CD1c-positive myeloid dendritic cell (primary cell): Measurements from ENCODE around the gene SETD4.

Source experiments
- DNase-seq: peaks from one replicate; pipeline ENCODE4 v3.0.0-alpha.2; 2016; ENCODE audit errors: extremely low spot score

SETD4 gene

DNA sequence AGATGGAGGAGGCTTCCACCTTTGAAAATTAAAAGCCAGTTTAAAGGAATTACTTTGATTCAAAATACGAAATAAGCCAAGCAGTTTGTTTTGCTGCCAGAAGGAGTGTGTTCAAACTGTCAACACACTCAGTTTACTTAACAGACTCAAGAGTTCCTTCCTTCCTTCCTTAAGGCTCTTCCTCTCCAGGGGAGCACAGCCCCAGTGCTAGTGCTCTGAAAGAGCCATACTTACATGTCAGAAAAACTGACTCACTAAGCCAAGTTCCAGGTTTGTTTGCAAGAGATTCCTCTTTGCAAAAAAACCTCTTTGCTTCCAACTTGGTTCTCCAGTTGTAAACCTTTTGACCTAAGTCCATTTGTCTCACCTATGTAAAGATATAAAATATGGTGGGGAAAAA, 14.3 kb downstream of the SETD4 start:
- no peak for DNase-seq

- no peak for DNase-seq
Measured at GRCh38 chr21:36044056-36044455, 16.3 kb downstream of the SETD4 start.

GRCh38 chr21:36041910-36042309, 18.4 kb downstream of the SETD4 start:
- no peak for DNase-seq

DNA sequence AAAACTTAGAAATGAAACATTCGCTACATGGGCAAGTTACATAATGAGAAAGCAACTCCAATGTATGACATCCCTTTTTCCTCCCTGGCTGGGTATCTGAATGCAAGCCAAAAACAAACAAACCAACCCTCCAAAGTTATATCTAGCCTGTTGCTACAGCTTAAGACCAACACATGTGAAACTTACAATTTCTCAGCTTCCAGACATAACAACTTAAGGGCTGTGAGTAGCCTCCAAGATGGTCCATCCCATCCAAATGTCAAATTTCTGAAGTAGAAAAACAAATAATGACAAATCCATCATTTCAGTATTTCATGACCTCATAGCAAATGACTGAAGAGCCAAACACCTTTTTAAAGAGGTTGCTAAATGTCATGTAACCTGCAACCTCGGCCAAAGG, 19.9 kb downstream of the SETD4 start:
- DNase-seq: no peak

- DNase-seq: no peak
Measured at GRCh38 chr21:36039861-36040260, 20.5 kb downstream of the SETD4 start.

GRCh38 chr21:36038701-36039497, 21.4 kb downstream of the SETD4 start:
- no peak for DNase-seq

DNA sequence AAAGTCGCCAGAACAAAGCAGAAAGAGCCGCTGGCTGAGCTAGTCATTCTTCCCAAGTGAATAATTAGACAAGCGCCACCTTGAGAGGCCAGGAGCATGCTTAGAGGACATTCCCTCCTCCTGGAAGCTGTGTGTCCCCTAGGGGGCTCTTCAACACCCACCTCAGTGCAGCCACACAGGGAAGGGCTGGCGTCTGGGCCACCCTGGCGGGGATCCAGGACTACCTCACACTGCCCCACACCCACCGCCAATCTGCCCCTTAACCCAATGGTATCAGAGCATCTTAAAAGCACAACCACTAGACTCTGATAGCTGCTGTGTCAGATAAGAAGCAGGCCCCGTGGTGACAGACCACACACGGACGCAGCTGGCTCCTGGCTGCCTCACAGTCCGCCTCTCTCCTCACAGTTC, 24.9 kb downstream of the SETD4 start:
- DNase-seq: no peak

DNA sequence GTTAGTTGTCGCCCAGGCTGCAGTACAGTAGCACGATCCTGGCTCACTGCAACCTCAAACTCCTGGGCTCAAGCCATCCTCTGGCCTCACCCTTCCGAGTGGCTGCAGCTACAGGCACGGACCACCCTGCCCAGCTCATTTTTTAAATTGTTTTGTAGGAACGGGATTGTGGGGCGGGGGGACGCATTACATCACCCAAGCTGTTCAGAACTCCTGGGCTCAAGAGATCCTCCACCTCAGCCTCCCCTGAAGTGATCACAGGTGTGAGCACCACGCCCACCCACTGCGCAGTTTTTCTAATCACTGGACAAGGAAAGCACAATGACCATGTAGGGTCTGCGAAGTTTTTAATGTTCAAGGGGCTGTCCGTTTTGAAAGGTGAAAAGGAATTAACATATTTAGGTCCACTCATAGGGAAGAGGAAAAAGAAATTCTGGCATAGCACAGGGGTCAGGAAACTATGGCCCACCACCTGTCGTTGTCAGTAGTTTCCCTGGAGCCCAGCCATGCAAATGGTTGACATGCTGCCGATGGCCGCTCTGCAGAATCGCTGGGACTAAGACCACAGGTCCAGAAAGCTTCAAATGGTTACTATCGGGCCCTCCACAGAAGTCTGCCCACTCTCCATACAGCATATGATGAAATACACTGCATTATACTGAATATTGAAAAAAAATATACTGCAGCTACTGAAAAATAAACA, 26.0 kb downstream of the SETD4 start:
- DNase-seq: no peak

DNA sequence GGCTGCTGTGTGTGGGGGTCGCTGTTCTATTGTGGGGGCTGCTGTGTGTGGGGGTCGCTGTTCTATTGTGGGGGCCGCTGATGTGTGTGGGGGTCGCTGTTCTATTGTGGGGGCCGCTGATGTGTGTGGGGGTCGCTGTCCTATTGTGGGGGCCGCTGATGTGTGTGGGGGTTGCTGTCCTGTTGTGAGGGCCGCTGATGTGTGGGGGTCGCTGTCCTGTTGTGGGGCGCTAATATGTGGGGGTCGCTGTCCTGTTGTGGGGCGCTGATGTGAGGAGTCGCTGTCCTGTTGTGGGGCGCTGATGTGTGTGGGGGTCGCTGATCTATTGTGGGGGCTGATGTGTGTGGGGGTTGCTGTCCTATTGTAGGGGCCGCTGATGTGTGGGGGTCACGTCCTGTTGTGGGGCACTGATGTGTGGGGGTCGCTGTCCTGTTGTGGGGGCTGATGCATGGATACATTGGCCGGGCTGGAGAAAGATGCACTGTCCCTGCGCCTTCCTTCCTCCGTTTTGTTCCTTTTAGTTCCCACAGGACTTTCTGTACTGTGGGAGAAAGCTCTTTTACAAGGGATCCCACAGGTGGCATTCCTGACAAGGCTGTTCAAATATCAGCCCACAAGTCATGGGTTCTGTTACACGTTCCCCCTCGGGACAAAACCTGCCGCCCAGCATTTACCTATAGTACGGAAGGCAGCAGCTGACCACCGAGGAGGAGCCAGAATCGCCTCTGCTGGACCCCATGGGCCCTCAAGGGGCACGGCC, 27.5 kb downstream of the SETD4 start:
- DNase-seq: no peak

DNA sequence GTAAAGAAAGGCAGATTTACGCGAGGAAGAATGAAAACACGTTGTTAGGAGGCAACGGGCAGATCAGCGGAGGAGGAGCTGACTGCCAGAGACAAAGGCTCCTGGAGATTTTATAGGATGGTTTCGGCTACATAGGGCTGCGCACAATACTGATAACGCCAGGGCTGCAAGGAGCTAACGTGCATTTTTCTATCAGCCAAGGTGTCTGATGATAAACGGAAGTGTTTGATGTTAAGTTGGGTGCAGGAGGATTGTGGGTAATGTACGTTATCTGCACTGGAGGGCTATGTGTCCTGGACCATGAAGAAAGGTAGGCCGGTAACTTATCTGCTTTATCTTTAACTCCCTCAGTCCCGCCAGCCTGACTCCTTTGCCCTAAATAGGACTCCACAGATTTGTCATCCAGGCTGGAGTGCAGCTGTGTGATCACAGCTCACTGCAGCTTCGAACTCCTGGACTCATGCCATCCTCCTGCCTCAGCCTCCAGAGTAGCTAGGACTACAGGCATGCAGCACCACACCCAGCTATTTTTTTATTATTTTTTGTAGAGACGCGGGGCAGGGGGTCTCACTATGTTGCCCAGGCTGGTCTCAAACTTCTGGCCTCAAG, 29.6 kb downstream of the SETD4 start:
- no peak for DNase-seq

DNA sequence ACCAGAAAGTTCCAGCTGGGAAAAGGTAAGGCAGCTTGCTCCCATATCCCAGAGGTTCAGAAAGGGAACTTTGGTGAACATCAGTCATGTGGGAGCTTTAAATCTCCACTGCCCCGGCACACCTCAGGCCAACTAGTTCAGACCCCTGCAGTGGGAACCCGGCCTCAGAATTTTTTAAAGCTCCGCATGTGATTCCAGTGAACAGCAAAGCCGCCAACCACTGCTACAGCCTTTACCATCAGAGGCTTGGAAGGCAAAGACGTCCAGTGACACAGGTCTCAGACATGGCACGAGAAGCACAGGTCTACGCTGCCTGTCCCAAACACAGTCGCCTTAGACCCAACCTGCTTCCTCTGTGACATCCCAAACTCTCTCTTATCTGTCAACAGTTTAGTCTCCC, 31.0 kb downstream of the SETD4 start:
- no peak for DNase-seq

DNA sequence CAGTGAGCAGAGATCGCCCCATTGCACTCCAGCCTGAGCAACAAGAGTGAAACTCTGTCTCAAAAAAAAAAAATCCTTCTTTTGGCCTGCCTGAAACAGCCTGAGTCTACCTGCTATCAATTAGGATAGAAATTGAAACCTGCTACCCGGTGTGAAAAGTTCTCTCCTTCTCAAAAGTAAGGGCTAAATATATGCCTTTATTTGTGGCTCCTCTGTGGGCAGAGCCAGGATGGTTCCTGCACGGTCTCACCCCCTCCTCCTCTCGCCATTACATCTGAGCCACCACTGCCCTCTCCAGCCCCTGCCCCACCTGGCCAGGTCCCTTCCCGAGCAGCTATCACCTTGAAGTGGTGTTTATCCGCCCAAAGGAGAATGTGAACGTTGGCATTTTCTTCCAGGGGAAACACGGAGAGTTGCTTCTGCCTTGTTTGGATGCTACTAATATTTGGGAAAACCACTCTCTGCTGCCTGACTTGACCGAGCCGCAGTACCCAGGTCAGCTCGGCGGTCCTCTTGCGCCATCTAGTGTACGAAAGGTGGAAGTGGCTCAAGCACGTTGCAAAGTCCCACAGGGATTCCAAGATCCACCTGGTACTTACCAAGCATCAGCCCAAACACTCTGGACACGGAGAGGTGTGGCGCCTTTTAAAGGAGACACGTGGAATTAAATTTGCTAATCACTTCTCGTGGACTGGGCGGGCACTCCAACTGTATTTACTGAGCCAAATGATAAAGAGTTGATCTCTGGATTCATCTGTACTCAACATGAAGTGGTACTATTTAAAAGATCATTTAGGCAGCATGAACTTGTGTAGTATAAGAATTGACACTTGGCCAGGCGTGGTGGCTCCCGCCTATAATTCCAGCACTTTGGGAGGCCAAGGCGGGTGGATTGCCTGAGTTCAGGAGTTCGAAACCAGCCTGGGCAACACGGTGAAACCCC, 31.9 kb downstream of the SETD4 start:
- DNase-seq: peak; percentile 73

- no peak for DNase-seq
Measured at GRCh38 chr21:36027347-36027746, 33.0 kb downstream of the SETD4 start.

- no peak for DNase-seq
Measured at GRCh38 chr21:36024782-36025181, 35.5 kb downstream of the SETD4 start.

DNA sequence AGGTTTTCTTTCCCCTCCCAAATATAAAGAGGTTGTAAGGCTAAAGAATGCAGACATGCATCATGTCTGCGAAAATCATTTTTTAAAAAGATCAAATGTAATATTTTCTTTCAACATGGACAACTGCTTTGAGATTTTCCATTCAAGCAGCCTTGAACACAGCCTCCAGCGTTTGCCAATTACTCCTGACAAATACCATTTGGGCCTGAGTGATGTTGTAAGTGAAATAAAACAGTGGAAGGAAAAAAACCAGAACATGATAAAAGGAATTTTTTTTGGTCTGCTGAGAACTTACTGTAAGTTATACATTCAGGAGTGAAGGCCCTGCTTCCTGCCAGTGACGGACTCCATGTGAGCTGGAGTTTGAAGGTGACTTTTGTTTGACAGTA, 37.2 kb downstream of the SETD4 start:
- DNase-seq: no peak

GRCh38 chr21:36022427-36023091, 37.8 kb downstream of the SETD4 start:
- no peak for DNase-seq

GRCh38 chr21:36021251-36021837, 39.0 kb downstream of the SETD4 start:
- no peak for DNase-seq

- no peak for DNase-seq
Measured at GRCh38 chr21:36015045-36015444, 45.3 kb downstream of the SETD4 start.

DNA sequence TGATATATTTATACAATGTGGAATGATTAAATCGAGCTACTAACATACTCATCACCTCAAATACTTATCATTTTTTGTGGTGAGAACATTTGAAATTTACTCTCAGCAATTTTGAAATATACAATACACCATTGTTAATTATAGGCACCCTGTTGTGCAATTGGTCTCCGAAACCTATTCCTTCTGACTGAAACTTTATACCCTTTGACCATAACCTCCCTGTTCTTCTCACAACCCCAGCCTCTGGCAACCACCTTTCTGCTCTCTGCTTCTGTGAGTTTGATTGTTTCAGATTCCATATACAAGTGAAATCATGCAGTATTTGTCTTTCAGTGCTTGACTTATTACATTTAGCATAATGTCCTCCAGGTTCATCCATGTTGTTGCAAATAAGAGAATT, 49.5 kb downstream of the SETD4 start:
- DNase-seq: no peak

GRCh38 chr21:36008505-36008904, 51.8 kb downstream of the SETD4 start:
- DNase-seq: no peak
